Uterus (tissue), 2 donors: Measurements from ENCODE around the gene ANKLE1.

Source experiments
- CTCF ChIP-seq, 4 experiments: fragments of 200-600 bp in 2 of 4; fragments of 450-650 bp in 2 of 4; sonication (generic) in 2 of 4; IDR thresholded peaks; one replicate each; pipeline ENCODE4 v1.5.1; 2016 to 2019; ENCODE audit warnings: antibody characterized with exemption in 4 of 4, mild to moderate bottlenecking in 2 of 4, moderate library complexity in 1 of 4
- POLR2A ChIP-seq, 2 donors: fragments of 450-650 bp; IDR thresholded peaks; one replicate each; pipeline ENCODE4 v1.6.1; 2016; ENCODE audit warnings: antibody characterized with exemption in 2 of 2, mild to moderate bottlenecking in 1 of 2, moderate library complexity in 1 of 2

- TF ChIP-seq CTCF (IDR thresholded peaks at IDR 0.05) = peak in 3 of 4 experiments; percentile 33 to 49 (median 40)
- TF ChIP-seq POLR2A (IDR thresholded peaks at IDR 0.05) = no peak
Measured at GRCh38 chr19:17327654-17328516, 46.2 kb downstream of the ANKLE1 start.
